Measurements from ENCODE around the gene RPL10L.

Gene RPL10L

GRCh38 chr14:46651526-46652144 lies at the start of gene RPL10L:
Gene RPL10L, minus strand, starts transcription at chr14:46651781. Its CDS starts 45 bp downstream, at chr14:46651736.
- no peak for DNase-seq (ENCODE audit: low read depth)

- no peak for DNase-seq (ENCODE audit: low read depth)
Observed at GRCh38 chr14:46691819-46692218, 40.2 kb upstream of the RPL10L start.

GRCh38 chr14:46686652-46687051 lies 35.1 kb upstream of the RPL10L start:
- no peak for DNase-seq (ENCODE audit: low read depth)

GRCh38 chr14:46672128-46672527 lies 20.5 kb upstream of the RPL10L start:
- DNase-seq (ENCODE audit: low read depth): no peak

- DNase-seq (ENCODE audit: low read depth): no peak
Observed at GRCh38 chr14:46663382-46663781, 11.8 kb upstream of the RPL10L start.

GRCh38 chr14:46661728-46662127 lies 10.1 kb upstream of the RPL10L start:
- DNase-seq (ENCODE audit: low read depth): no peak

- DNase-seq (ENCODE audit: low read depth): no peak
Observed at GRCh38 chr14:46653031-46653755, 1.6 kb upstream of the RPL10L start.

- no peak for DNase-seq (ENCODE audit: low read depth)
Observed at GRCh38 chr14:46646796-46647195, 4.8 kb downstream of the RPL10L start.

- no peak for DNase-seq (ENCODE audit: low read depth)
Observed at GRCh38 chr14:46626876-46627275, 24.7 kb downstream of the RPL10L start.
